Vagina (tissue), 2 donors: ENCODE results near the gene FGFR2.

Experiments
- CTCF ChIP-seq, 3 experiments: fragments of 450-650 bp in 2 of 3; fragments of 200-600 bp in 1 of 3; sonication (generic) in 1 of 3; IDR thresholded peaks; one replicate each; pipeline ENCODE4 v1.5.1; 2017 to 2019; ENCODE audit warnings: antibody characterized with exemption in 3 of 3, mild to moderate bottlenecking in 2 of 3, moderate library complexity in 2 of 3
- POLR2A ChIP-seq, 2 donors: fragments of 450-650 bp; IDR thresholded peaks; one replicate each; pipeline ENCODE4 v1.6.1; 2017; ENCODE audit warnings: antibody characterized with exemption in 2 of 2, mild to moderate bottlenecking in 2 of 2, moderate library complexity in 2 of 2
- POLR2AphosphoS5 ChIP-seq, 2 donors: sonication (generic); formaldehyde crosslinking; IDR thresholded peaks; one replicate each; pipeline ENCODE4 v1.9.0; 2017; ENCODE audit warnings: antibody characterized with exemption in 2 of 2, mild to moderate bottlenecking in 2 of 2, low read depth in 1 of 2; ENCODE audit not compliant: insufficient read depth in 1 of 2

GRCh38 chr10:121500701-121501332 lies 97.4 kb downstream of the FGFR2 start:
- no peak for TF ChIP-seq CTCF (IDR thresholded peaks at IDR 0.05)
- no peak for TF ChIP-seq POLR2AphosphoS5 (IDR thresholded peaks at IDR 0.05; ENCODE audit: insufficient read depth in 1 of 2, low read depth in 1 of 2)
- TF ChIP-seq POLR2A (IDR thresholded peaks at IDR 0.05) = no peak
